Breast epithelium (tissue), 3 donors: Measurements from ENCODE around the gene HAPLN2.

ENCODE experiments used
- POLR2A ChIP-seq: fragments of 450-650 bp; IDR thresholded peaks from one replicate; pipeline ENCODE4 v1.6.1; 2016; ENCODE audit warnings: antibody characterized with exemption, mild to moderate bottlenecking, moderate library complexity
- TF ChIP-seq, protein P1 (sequence below), 3 donors: fragments of 450-650 bp; IDR thresholded peaks; one replicate each; pipeline ENCODE4 v1.5.1; 2016 to 2017; ENCODE audit warnings: antibody characterized with exemption in 3 of 3, mild to moderate bottlenecking in 3 of 3, moderate library complexity in 3 of 3

DNA sequence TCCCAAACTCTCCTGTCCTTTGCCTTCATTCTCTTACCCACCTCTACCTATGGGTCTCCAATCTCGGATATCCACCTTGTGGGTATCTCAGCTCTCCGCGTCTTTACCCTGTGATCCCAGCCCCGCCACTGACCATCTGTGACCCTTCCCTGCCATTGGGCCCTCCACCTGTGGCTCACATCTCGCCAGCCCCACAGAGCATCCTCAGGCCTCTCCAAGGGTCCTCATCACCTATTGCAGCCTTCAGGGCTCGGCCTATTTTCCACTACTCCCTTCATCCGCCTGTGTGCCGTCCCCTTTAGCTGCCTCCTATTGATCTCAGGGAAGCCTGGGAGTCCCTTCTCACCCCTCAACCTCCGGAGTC is 33.8 kb downstream of the HAPLN2 start:
- TF ChIP-seq, protein P1, sequence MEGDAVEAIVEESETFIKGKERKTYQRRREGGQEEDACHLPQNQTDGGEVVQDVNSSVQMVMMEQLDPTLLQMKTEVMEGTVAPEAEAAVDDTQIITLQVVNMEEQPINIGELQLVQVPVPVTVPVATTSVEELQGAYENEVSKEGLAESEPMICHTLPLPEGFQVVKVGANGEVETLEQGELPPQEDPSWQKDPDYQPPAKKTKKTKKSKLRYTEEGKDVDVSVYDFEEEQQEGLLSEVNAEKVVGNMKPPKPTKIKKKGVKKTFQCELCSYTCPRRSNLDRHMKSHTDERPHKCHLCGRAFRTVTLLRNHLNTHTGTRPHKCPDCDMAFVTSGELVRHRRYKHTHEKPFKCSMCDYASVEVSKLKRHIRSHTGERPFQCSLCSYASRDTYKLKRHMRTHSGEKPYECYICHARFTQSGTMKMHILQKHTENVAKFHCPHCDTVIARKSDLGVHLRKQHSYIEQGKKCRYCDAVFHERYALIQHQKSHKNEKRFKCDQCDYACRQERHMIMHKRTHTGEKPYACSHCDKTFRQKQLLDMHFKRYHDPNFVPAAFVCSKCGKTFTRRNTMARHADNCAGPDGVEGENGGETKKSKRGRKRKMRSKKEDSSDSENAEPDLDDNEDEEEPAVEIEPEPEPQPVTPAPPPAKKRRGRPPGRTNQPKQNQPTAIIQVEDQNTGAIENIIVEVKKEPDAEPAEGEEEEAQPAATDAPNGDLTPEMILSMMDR (IDR thresholded peaks at IDR 0.05) = no peak
- TF ChIP-seq POLR2A = no peak
